ENCODE results near the gene BRMS1L.

DNA sequence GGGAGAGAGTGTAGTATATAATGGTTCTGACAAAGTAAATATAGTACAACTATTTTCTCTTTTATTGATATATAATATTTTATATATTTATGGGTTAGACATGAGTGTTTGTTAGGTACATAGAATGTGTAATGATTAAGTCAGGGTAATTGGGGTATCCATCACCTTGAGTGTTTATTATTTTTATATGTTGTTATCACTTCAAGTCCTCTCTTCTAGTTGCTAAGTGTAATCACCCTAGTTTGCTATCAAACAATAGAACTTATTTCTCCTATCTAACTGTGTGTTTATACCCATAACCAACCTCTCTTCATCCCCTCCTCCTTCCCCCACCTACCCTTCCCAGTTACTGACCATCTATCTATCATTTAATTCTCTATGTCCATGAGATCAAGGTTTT is 64.2 kb downstream of the BRMS1L start:
- TF ChIP-seq, protein P1, sequence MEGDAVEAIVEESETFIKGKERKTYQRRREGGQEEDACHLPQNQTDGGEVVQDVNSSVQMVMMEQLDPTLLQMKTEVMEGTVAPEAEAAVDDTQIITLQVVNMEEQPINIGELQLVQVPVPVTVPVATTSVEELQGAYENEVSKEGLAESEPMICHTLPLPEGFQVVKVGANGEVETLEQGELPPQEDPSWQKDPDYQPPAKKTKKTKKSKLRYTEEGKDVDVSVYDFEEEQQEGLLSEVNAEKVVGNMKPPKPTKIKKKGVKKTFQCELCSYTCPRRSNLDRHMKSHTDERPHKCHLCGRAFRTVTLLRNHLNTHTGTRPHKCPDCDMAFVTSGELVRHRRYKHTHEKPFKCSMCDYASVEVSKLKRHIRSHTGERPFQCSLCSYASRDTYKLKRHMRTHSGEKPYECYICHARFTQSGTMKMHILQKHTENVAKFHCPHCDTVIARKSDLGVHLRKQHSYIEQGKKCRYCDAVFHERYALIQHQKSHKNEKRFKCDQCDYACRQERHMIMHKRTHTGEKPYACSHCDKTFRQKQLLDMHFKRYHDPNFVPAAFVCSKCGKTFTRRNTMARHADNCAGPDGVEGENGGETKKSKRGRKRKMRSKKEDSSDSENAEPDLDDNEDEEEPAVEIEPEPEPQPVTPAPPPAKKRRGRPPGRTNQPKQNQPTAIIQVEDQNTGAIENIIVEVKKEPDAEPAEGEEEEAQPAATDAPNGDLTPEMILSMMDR (IDR thresholded peaks at IDR 0.05) = no peak
- TF ChIP-seq ZFX (IDR thresholded peaks at IDR 0.05; ENCODE audit: borderline replicate concordance) = no peak
